ENCODE data around the gene C6orf136. TPM values are rescaled to one million over a fixed set of nuclear protein-coding genes. Genes with fewer than 3 reads are reported as not detected.
A peak's percentile ranks its signal among the peaks of the same experiment; 100 is the strongest.

Gene C6orf136
- total RNA-seq, 5 donors from 2014 or later (not counting 1 experiment from before 2014, with no cell fraction given): 24.5 to 39.8 (median 31.4) TPM

- Histone ChIP-seq H3K27ac (ENCODE audit: low read length) (peak overlapping the region; percentile 30), H3K4me3 (ENCODE audit: control insufficient read depth in 1 of 2, extremely low read depth in 1 of 2, low read length in 1 of 2) (no peak overlapping the region), H3K27me3 (replicated peaks in 1 of 2; ENCODE audit: control insufficient read depth in 2 of 2, extremely low read depth in 1 of 2, insufficient read depth in 2 of 2, low read length in 1 of 2) (no peaks in the 10 kb centered on the region), H3K4me1 (ENCODE audit: control insufficient read depth in 1 of 2, extremely low read depth in 1 of 2, insufficient read depth in 2 of 2, low read length in 2 of 2) (peaks cover 36 to 45% of the 10 kb centered on the region in 2 experiments), H3K9me3 (no peaks in the 10 kb centered on the region), H3K36me3 (ENCODE audit: control insufficient read depth in 2 of 2, extremely low read depth in 1 of 2, insufficient read depth in 1 of 2, low read length in 1 of 2) (peaks cover 9 to 43% of the 10 kb centered on the region in 2 donors)
- DNase-seq: no peak
- ATAC-seq (replicated peaks in 1 of 4): no peak
- POLR2A ChIA-PET: interaction anchor here (0.5 to 1.3 kb wide), 5 partner anchors 29 to 119 kb away, joined by 3 to 4 read pairs (median 3); no protein-coding TSS in a partner anchor
- Mint-ChIP-seq H3K36me3 (peaks cover 49% of the 10 kb centered on the region), H3K27me3 (peaks cover 0 to 2% of the 10 kb centered on the region in 2 donors), H3K4me3 (no peak overlapping the region), H3K4me1 (peaks cover 61 to 71% (median 67%) of the 10 kb centered on the region in 3 donors), H3K9me3 (no peaks in the 10 kb centered on the region), H3K27ac (peak overlapping the region; percentile 80 to 91)
- no CpG with 5 or more reads among the region's 1 CpG for WGBS (ENCODE audit: insufficient coverage)
- CTCF ChIA-PET: interaction anchor here (0.5 to 4.2 kb wide), 7 partner anchors 10 to 1039 kb away, joined by 3 to 23 read pairs (median 3); no protein-coding TSS in a partner anchor
Observed at GRCh38 chr6:30612213-30612612, 34.7 kb upstream of the C6orf136 start.

DNA sequence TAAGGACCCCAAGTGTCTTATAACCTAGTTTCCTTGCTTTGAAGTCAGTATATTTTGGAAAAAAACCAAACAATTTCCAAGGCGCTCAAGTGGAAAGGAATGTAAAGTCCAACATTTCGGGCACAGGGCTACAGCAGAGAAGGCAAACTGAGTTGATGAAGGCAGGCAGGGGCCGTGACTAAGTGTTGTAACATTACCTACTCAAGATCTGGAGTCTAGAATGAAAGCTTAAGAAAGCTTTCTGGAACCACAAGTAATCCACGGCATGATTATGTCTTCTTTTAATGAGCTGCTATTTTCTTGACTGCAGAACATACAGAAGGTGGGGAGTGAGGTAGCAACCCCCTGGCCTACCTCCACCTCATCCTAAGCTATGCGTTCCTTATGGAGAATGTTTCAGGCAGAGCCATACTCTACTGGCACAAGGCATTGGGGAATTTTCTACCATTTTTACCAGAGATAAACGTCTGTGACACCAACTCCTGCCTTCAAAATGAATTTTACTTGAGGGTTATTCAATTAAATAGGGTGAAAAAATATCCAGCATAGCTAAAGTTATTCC, 34.2 kb upstream of the C6orf136 start:
- H3K36me3 Mint-ChIP-seq: peaks cover 44% of the 10 kb centered on the region
- H3K9me3 Mint-ChIP-seq: no peaks in the 10 kb centered on the region

DNA sequence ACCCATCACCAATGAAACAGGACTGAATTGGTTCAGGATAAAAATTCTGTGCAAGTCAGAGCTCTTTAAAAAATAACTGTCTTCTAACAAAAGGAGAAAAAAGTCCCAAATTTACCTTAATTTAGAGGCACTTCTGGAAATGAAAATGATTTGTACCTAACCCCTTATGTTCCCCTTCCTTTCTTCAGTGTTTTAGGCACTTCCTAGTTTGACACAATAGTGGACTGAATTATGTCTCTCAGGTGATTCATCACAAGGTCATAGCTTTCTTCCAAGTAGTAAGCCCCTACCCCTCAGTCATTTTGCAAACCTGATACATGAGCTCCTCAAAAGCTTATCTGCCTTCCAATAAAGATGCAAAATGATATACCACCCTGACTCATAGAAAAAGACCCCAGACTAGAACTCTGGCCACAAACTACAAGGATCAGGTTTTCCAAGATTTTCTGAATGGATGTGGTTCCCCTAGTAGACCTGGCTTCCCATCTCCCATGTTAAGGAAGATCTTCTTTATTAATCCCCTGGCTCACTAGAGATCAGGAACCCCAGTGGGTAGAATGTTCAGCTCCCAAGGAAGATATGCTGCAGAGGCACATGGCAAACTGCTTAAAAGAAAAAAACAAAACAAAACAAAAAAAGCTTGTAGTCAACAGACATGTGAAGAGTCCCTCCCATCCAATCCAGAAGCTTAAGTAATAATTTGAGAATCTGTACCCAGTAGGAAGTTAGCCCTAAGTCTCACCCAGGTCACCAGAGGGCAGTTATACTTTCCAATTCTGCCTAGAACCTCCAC, 33.5 kb upstream of the C6orf136 start:
- peaks cover 42 to 49% of the 10 kb centered on the region in 2 experiments for H3K4me1 ChIP-seq (ENCODE audit: control insufficient read depth in 1 of 2, extremely low read depth in 1 of 2, insufficient read depth in 2 of 2, low read length in 2 of 2)
- H3K36me3 ChIP-seq (ENCODE audit: control insufficient read depth in 2 of 2, extremely low read depth in 1 of 2, insufficient read depth in 1 of 2, low read length in 1 of 2): peaks cover 5 to 31% of the 10 kb centered on the region in 2 donors
- ATAC-seq (replicated peaks in 1 of 4): no peak
- peaks cover 43% of the 10 kb centered on the region for H3K36me3 Mint-ChIP-seq
- peak overlapping the region; percentile 93 to 100 (median 98) for H3K4me3 Mint-ChIP-seq
- H3K4me3 ChIP-seq (ENCODE audit: control insufficient read depth in 1 of 2, extremely low read depth in 1 of 2, low read length in 1 of 2): no peak overlapping the region
- no peaks in the 10 kb centered on the region for H3K9me3 Mint-ChIP-seq
- no peaks in the 10 kb centered on the region for H3K9me3 ChIP-seq
- H3K27ac ChIP-seq (ENCODE audit: low read length): peak overlapping the region; percentile 100
- DNase-seq: no peak
- POLR2A ChIA-PET: interaction anchor here (0.5 to 3.1 kb wide), 12 partner anchors 8 to 1559 kb away, joined by 3 to 14 read pairs (median 4); partner anchors contain the start of genes MDC1 (in 1 of the 2) and NFKBIL1 (in 1 of the 2)
- no peaks in the 10 kb centered on the region for H3K27me3 ChIP-seq (replicated peaks in 1 of 2; ENCODE audit: control insufficient read depth in 2 of 2, extremely low read depth in 1 of 2, insufficient read depth in 2 of 2, low read length in 1 of 2)
- H3K27ac Mint-ChIP-seq: peak overlapping the region; percentile 100
- CTCF ChIA-PET: interaction anchor here (0.7 to 4.2 kb wide), 10 partner anchors 8 to 293 kb away, joined by 3 to 23 read pairs (median 3); no protein-coding TSS in a partner anchor
- H3K4me1 Mint-ChIP-seq: peaks cover 63 to 67% (median 63%) of the 10 kb centered on the region in 3 donors
- H3K27me3 Mint-ChIP-seq: peaks cover 0 to 2% of the 10 kb centered on the region in 2 donors

More for the DNA sequence above, 34.2 kb upstream of the C6orf136 start:
- peak overlapping the region; percentile 100 for H3K27ac Mint-ChIP-seq
- ATAC-seq (replicated peaks in 1 of 4): no peak
- peak overlapping the region in 1 of 3 donors; percentile 93 for H3K4me3 Mint-ChIP-seq
- H3K27me3 ChIP-seq (replicated peaks in 1 of 2; ENCODE audit: control insufficient read depth in 2 of 2, extremely low read depth in 1 of 2, insufficient read depth in 2 of 2, low read length in 1 of 2): no peaks in the 10 kb centered on the region
- POLR2A ChIA-PET: interaction anchor here (0.5 to 3.1 kb wide), 11 partner anchors 8 to 1560 kb away, joined by 3 to 12 read pairs (median 3); no protein-coding TSS in a partner anchor
- no peak overlapping the region for H3K4me3 ChIP-seq (ENCODE audit: control insufficient read depth in 1 of 2, extremely low read depth in 1 of 2, low read length in 1 of 2)
- no peak for DNase-seq
- H3K4me1 ChIP-seq (ENCODE audit: control insufficient read depth in 1 of 2, extremely low read depth in 1 of 2, insufficient read depth in 2 of 2, low read length in 2 of 2): peaks cover 36 to 45% of the 10 kb centered on the region in 2 experiments
- peaks cover 6 to 37% of the 10 kb centered on the region in 2 donors for H3K36me3 ChIP-seq (ENCODE audit: control insufficient read depth in 2 of 2, extremely low read depth in 1 of 2, insufficient read depth in 1 of 2, low read length in 1 of 2)
- 100% methylated on average over 1 of the region's 6 CpGs for WGBS (ENCODE audit: insufficient coverage)
- H3K27me3 Mint-ChIP-seq: peaks cover 0 to 2% of the 10 kb centered on the region in 2 donors
- no peaks in the 10 kb centered on the region for H3K9me3 ChIP-seq
- peaks cover 61 to 67% (median 62%) of the 10 kb centered on the region in 3 donors for H3K4me1 Mint-ChIP-seq
- H3K27ac ChIP-seq (ENCODE audit: low read length): peak overlapping the region; percentile 100
- CTCF ChIA-PET: interaction anchor here (0.5 to 4.2 kb wide), 10 partner anchors 8 to 1038 kb away, joined by 3 to 23 read pairs (median 3); no protein-coding TSS in a partner anchor

DNA sequence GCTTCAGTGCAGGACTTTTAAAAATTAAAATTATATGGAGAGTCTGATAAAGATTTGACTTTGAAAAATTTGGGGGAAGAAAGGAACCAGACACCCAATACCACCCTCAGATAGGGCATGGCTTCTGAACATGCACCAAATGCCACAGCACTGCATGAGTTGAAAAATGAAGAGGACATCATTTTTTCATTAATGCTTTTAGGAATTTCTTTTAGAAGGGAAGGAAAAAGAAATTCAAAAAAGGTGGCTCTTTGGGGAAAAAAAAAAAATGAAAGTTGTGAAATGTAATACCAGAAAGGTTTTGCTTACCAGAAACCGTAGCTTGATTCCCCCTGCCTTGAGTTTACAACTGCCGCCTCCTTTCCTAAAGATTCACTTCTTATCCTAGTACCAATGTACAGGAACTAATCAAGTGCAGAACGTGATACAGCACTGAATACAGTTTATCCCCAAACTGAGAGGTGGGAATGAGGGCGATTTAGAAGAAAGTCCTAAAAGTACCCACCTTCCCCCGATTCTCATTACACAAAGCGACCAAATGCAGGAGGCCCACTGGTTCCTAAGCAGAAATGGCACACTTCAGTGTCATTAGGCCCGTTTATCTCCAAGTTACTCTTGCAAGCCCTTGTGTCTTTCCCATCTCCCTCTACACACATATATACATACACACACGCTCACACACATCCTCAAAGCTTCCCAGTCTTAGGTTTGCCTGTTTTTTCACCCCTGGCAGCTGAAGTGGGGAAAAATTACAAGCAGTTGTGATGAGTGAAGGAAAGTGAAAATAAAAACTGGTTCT, 32.7 kb upstream of the C6orf136 start:
- DNase-seq: peak in 3 of 35 experiments; percentile 6 to 42 (median 16)
- H3K4me3 ChIP-seq (ENCODE audit: control insufficient read depth in 1 of 2, extremely low read depth in 1 of 2, low read length in 1 of 2): peak overlapping the region; percentile 71 to 100
- H3K4me1 ChIP-seq (ENCODE audit: control insufficient read depth in 1 of 2, extremely low read depth in 1 of 2, insufficient read depth in 2 of 2, low read length in 2 of 2): peaks cover 45 to 48% of the 10 kb centered on the region in 2 experiments
- peaks cover 0 to 2% of the 10 kb centered on the region in 2 donors for H3K27me3 Mint-ChIP-seq
- 0% methylated on average over 3 of the region's 8 CpGs for WGBS (ENCODE audit: insufficient coverage)
- peaks cover 2 to 25% of the 10 kb centered on the region in 2 donors for H3K36me3 ChIP-seq (ENCODE audit: control insufficient read depth in 2 of 2, extremely low read depth in 1 of 2, insufficient read depth in 1 of 2, low read length in 1 of 2)
- ATAC-seq (replicated peaks in 1 of 4): no peak
- H3K27ac ChIP-seq (ENCODE audit: low read length): peak overlapping the region; percentile 100
- peak overlapping the region; percentile 93 to 100 (median 98) for H3K4me3 Mint-ChIP-seq
- no peaks in the 10 kb centered on the region for H3K9me3 ChIP-seq
- no peaks in the 10 kb centered on the region for H3K9me3 Mint-ChIP-seq
- H3K27ac Mint-ChIP-seq: peak overlapping the region; percentile 100
- ChIA-PET CTCF (interaction anchor here in 1 of 2 donors (0.5 to 4.2 kb wide), 20 partner anchors 13 to 1249 kb away, joined by 3 to 23 read pairs (median 3); partner anchors contain the start of genes ABCF1 and PRR3), POLR2A (interaction anchor here (0.5 to 3.1 kb wide), 39 partner anchors 9 to 1225 kb away, joined by 3 to 30 read pairs (median 5); partner anchors contain the start of genes ABCF1 (in 1 of the 2), MDC1 (in 1 of the 2), NFKBIL1 (in 1 of the 2) and PRR3 (in 1 of the 2))
- no peaks in the 10 kb centered on the region for H3K27me3 ChIP-seq (replicated peaks in 1 of 2; ENCODE audit: control insufficient read depth in 2 of 2, extremely low read depth in 1 of 2, insufficient read depth in 2 of 2, low read length in 1 of 2)
- H3K36me3 Mint-ChIP-seq: peaks cover 35% of the 10 kb centered on the region
- H3K4me1 Mint-ChIP-seq: peaks cover 63 to 67% (median 65%) of the 10 kb centered on the region in 3 donors

DNA sequence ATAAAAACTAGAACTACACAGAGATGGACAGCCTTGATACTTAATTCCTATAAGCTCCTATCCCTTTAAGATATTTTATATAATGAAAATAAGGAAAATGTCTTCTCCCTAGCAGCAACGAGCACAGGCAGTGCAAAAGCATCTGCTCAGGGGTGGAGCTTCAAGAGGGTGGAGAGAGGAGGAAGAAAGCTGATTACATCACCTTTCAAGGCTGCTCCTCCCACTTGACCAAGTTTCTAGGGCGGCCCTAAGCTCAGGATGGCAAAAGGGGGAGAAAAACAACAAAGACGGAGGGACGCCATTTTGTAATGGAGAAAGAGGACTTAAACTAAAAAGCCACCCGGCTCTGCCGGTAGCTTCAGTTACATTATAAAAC, 32.1 kb upstream of the C6orf136 start:
- ChIA-PET POLR2A (interaction anchor here (0.5 to 3.1 kb wide), 41 partner anchors 10 to 1225 kb away, joined by 3 to 30 read pairs (median 5); partner anchors contain the start of genes ABCF1 (in 1 of the 2), MDC1 (in 1 of the 2) and PRR3 (in 1 of the 2)), CTCF (interaction anchor here in 1 of 2 donors (0.5 to 4.2 kb wide), 20 partner anchors 8 to 1248 kb away, joined by 3 to 23 read pairs (median 3); partner anchors contain the start of genes ABCF1, MDC1 and PRR3)
- Mint-ChIP-seq H3K27ac (peak overlapping the region; percentile 100), H3K36me3 (peaks cover 36% of the 10 kb centered on the region), H3K4me1 (peaks cover 63 to 67% (median 64%) of the 10 kb centered on the region in 3 donors), H3K27me3 (peaks cover 0 to 2% of the 10 kb centered on the region in 2 donors), H3K4me3 (peak overlapping the region; percentile 93 to 100 (median 98)), H3K9me3 (no peaks in the 10 kb centered on the region)
- ATAC-seq (replicated peaks in 1 of 4): peak; percentile 58 to 63 (median 59)
- H3K9me3 ChIP-seq: no peaks in the 10 kb centered on the region
- no CpG with 5 or more reads among the region's 6 CpGs for WGBS (ENCODE audit: insufficient coverage)
- H3K27ac ChIP-seq (ENCODE audit: low read length): peak overlapping the region; percentile 100
- DNase-seq: peak; percentile 56 to 97 (median 88)
- H3K4me1 ChIP-seq (ENCODE audit: control insufficient read depth in 1 of 2, extremely low read depth in 1 of 2, insufficient read depth in 2 of 2, low read length in 2 of 2): peaks cover 42 to 43% of the 10 kb centered on the region in 2 experiments
- H3K36me3 ChIP-seq (ENCODE audit: control insufficient read depth in 2 of 2, extremely low read depth in 1 of 2, insufficient read depth in 1 of 2, low read length in 1 of 2): peaks cover 4 to 28% of the 10 kb centered on the region in 2 donors
- H3K27me3 ChIP-seq (replicated peaks in 1 of 2; ENCODE audit: control insufficient read depth in 2 of 2, extremely low read depth in 1 of 2, insufficient read depth in 2 of 2, low read length in 1 of 2): no peaks in the 10 kb centered on the region
- H3K4me3 ChIP-seq (ENCODE audit: control insufficient read depth in 1 of 2, extremely low read depth in 1 of 2, low read length in 1 of 2): peak overlapping the region; percentile 71 to 100

Measured in T-cell (primary cell).